Activated CD4-positive, alpha-beta T cell treated with anti-CD3 and anti-CD28 coated beads, Interleukin-2, Interleukin-4, amounts not matched to agents 100 ng/mL and 50 ng/mL, durations not matched to agents 16 hours and 8 hours (primary cell): Measurements from ENCODE around the gene XRCC5.
"Not testable (repeated sequence)": the region's sequence is repeated elsewhere in the genome, so short reads cannot be mapped to it uniquely, and the experiment has no call there.

ENCODE experiments used
- DNase-seq: peaks from one replicate; pipeline ENCODE4 v3.0.0-alpha.2; 2020; ENCODE audit warnings: low spot score

The XRCC5 gene

GRCh38 chr2:216201692-216202306 lies 92.7 kb downstream of the XRCC5 start:
- DNase-seq = no peak

GRCh38 chr2:216202626-216203250 lies 93.6 kb downstream of the XRCC5 start:
- DNase-seq = no peak

- DNase-seq = no peak
These were observed 96.3 kb downstream of the XRCC5 start for GRCh38 chr2:216205486-216205885.

DNA sequence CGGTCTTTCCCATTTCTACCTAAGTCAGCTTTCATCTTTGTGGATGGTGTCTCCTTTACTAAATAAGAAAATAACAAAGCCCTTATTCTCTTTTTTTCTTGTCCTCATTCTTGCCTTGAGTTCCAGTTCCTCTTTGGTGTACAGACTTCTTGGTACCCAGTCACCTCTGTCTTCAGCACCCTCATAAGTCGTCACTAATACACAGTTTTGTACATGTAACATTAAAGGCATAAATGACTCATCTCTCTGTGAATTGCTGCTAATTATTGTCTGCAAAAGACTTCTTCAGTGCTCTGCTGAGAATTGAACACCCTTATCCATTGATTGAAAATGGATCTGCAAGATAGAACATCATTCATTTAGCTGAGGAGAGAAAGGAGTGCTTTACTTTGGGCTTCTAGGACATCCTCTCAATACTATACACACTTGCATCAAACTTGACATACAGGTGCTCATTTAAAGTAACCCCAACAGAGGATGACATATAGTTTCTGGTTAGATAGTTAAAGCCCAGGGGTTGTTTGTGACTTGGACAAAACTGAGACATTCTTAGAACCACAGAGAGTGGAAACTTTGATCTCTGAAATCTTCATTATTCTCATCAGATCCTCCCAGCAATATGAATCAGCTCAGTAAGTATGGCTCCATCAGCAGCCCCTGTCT lies 97.0 kb downstream of the XRCC5 start:
- DNase-seq = peak; percentile 65

DNA sequence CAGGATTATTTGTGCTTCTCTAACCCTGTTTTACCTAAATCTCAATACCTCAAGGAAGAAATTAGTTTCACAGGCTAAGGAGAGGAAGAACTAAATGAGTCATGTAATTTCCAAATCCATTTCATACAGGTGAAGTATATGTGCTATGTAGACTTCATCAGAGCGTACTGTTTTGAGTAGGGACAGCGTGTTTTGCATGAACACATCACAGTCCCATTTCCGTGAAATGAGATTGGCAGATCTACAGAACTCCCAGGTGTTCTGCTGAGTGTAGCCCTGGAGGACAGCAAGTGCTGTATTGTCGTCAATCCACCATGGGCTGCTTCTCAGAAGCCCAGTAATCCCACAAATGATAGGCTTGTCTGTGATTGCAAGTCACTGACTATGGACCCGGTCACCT lies 97.7 kb downstream of the XRCC5 start:
- peak; percentile 65 for DNase-seq

DNA sequence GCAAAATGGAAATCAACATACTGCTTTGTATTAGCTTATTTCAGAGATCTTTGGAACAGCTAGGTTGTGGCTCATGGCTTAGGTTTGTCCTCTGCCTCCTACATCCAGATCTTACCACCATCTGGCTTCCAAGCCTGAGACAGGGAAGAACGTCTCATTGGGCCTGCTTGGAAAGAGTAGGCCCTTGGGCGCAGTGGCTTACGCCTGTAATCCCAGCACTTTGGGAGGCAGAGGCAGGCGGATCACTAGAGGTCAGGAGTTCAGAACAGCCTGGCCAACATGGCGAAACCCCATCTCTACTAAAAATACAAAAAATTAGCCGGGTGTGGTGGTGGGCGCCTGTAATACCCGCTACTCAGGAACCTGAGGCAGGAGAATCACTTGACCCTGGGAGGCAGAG lies 99.5 kb downstream of the XRCC5 start:
- DNase-seq = not testable (repeated sequence)

- DNase-seq = no peak
These were observed 101.8 kb downstream of the XRCC5 start for GRCh38 chr2:216210701-216211540.

GRCh38 chr2:216211614-216212145 lies 102.5 kb downstream of the XRCC5 start:
- no peak for DNase-seq

DNA sequence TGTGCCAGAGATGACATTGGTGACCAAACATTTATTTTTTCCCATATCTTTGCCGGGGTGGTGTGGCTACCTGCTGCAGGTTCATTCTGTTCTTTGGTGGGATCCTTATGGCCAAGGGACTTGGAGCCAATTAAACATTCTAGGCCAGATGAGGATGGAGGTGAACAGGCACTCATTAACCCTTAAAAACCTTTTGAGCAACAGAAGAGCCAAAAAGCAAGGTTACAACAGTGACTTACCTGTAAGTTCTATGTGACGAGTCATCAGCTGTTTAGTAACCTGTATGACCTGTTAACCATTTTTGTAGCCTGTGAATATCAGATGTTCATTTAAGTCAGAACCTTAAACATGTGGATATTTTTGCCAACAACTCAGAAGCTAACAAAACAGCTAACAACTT lies 105.6 kb downstream of the XRCC5 start:
- DNase-seq = no peak

GRCh38 chr2:216215658-216216390 lies 106.7 kb downstream of the XRCC5 start:
- DNase-seq = no peak

- DNase-seq = peak; percentile 69
These were observed 108.1 kb downstream of the XRCC5 start for GRCh38 chr2:216216951-216217903.

DNA sequence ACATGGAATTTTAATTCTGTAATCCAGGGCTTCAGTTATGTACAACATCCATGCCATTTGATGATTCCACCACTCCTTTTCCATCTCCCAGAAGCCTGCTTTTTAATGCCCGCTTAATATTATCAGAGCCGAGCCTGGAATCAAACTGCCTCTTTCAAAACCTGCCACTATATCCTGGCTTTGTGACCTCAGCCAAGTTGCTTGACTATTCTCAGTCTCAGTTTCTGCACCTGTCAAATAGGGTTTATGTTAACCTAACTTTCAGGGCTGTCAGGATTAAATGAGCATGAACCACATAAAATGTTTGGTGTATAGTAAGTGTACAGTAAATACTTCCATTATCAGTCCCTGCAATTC lies 108.7 kb downstream of the XRCC5 start:
- DNase-seq = no peak

DNA sequence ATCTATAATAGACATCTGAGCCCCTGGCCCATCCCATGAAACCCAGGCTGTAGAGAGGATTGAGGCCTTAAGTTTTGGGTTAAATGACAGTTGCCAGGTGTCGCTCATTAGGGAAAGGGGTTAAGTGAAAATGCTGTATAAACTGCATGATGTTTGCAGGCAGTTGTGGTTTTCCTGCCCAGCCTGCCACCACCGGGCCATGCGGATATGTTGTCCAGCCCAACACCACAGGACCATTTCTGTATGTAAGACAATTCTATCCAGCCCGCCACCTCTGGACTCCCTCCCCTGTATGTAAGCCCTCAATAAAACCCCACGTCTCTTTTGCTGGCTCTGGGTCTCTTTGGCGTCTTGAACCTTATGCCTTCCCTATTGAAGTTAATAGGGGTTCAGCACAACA lies 110.7 kb downstream of the XRCC5 start:
- no peak for DNase-seq

- DNase-seq = no peak
These were observed 111.8 kb downstream of the XRCC5 start for GRCh38 chr2:216220976-216221375.

DNA sequence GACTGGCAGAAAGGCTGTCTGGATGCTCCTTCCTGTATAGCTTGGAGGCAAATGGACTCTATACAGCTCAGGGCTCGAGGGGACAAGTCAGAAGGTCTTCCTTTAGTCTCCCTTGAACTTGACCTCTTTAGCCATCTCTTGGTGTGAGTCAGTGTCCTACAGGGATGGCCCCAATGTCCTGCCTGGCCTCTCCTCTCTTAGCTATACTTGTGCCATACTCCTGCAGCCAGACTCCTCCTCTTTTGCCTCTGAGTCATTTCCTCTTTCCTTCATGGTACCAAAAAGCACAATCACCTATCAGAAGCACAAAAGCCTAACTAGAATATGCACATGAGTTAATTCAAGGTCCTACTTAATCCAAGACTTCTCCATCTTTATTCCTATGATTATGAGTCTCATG lies 112.7 kb downstream of the XRCC5 start:
- peak; percentile 48 for DNase-seq

DNA sequence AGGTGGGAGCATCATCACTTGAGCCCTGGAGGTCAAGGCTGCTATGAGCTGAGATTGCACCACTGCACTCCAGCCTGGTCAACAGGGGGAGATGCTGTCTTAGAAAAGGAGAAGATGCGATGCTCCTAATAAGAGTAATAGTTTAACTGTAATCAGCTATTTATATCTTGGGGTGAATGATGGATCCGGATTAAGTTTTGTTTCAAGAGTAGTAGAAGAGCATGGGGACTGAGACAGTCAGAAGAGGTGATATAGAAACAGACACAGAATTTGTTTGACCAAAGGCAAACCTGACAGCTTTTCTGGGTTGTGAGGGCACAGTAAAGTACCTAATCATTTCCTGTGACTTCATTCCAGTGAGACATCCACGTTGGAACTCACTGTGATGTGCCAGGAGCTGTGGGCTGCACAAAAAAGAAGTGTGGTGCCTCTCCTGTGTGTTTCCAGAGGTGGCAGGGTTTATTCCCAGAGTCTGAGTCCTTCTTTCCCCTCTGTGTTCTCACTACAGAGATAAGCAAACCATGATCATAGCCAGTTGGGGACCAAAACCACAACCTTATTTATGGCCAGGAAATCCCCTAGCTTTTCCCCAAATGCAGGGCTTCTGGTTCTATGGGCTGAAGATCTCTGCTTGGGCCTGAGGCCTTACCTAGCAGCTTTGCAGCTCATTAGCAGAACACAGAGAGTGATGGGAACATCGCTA lies 113.7 kb downstream of the XRCC5 start:
- peak; percentile 33 for DNase-seq

GRCh38 chr2:216224388-216224787 lies 115.2 kb downstream of the XRCC5 start:
- no peak for DNase-seq

- DNase-seq = no peak
These were observed 120.2 kb downstream of the XRCC5 start for GRCh38 chr2:216229277-216229914.

DNA sequence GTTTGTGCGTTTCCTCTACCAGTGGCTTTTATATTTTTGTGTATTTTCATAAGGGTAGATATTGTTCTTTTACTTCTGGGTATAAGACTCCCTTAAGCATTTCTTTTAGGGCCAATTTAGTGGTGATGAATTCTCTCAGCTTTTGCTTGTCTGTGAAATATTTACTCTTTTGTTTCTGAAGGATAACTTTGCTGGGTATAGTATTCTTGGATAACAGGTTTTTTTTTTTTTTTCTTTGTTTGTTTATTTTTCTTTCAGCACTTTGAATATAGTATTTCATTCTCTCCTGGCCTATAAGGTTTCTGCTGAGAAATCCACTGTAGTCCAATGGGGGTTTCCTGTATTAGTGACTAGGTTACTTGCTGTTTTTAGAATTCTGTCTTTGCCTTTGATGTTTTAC lies 122.7 kb downstream of the XRCC5 start:
- no peak for DNase-seq
